MM.1S (cell line): ENCODE data around the gene FGD4.
"Not testable (repeated sequence)": the region's sequence is repeated elsewhere in the genome, so short reads cannot be mapped to it uniquely, and the experiment has no call there.

Experiments
- DNase-seq: peaks from one replicate; pipeline ENCODE4 v3.0.0-alpha.2; 2015
- H2AFZ ChIP-seq: fragments of 300-600 bp; sonication (generic); 2 replicates; pipeline ENCODE4 v1.6.0; 2016; ENCODE audit warnings: antibody characterized with exemption, low read length
- H3F3A ChIP-seq: fragments of 300-600 bp; sonication (generic); 2 replicates; pipeline ENCODE4 v1.6.1; 2016; ENCODE audit warnings: mild to moderate bottlenecking, antibody characterized with exemption, low read length, moderate library complexity, mixed read lengths; ENCODE audit not compliant: insufficient read depth
- H3K27ac ChIP-seq: fragments of 300-600 bp; sonication (generic); 2 replicates; pipeline ENCODE4 v1.5.1; 2016; ENCODE audit warnings: mild to moderate bottlenecking, low read length
- H3K27me3 ChIP-seq: fragments of 300-600 bp; sonication (generic); replicated peaks from 2 replicates; pipeline ENCODE4 v1.6.0; 2016; ENCODE audit warnings: low read length; ENCODE audit not compliant: insufficient read depth
- H3K36me3 ChIP-seq: fragments of 300-600 bp; sonication (generic); replicated peaks from 2 replicates; pipeline ENCODE4 v1.6.1; 2016; ENCODE audit warnings: mild to moderate bottlenecking, low read length, mixed read lengths; ENCODE audit not compliant: insufficient read depth
- H3K4me1 ChIP-seq: fragments of 300-600 bp; sonication (generic); 2 replicates; pipeline ENCODE4 v1.6.1; 2016; ENCODE audit warnings: low read length, mixed read lengths
- H3K4me2 ChIP-seq: fragments of 300-600 bp; sonication (generic); 2 replicates; pipeline ENCODE4 v1.6.0; 2016; ENCODE audit warnings: low read depth, low read length
- H3K4me3 ChIP-seq: fragments of 300-600 bp; sonication (generic); 2 replicates; pipeline ENCODE4 v1.5.1; 2016; ENCODE audit warnings: low read length, mixed read lengths
- H3K79me2 ChIP-seq: fragments of 300-600 bp; sonication (generic); 2 replicates; pipeline ENCODE4 v1.6.1; 2016; ENCODE audit warnings: mixed run types, low read length, mixed read lengths
- H3K9ac ChIP-seq: fragments of 300-600 bp; sonication (generic); 2 replicates; pipeline ENCODE4 v1.6.1; 2016; ENCODE audit warnings: low read length, mixed read lengths
- H3K9me2 ChIP-seq: fragments of 300-600 bp; sonication (generic); replicated peaks from 2 replicates; pipeline ENCODE4 v1.6.1; 2016; ENCODE audit warnings: mild to moderate bottlenecking, low read length, mixed read lengths; ENCODE audit not compliant: insufficient read depth
- H3K9me3 ChIP-seq: fragments of 300-600 bp; sonication (generic); replicated peaks from 2 replicates; pipeline ENCODE4 v1.6.1; 2016; ENCODE audit warnings: mild to moderate bottlenecking, low read length, mixed read lengths; ENCODE audit not compliant: insufficient read depth
- H4K20me1 ChIP-seq: fragments of 300-600 bp; sonication (generic); 2 replicates; pipeline ENCODE4 v1.6.1; 2016; ENCODE audit warnings: mild to moderate bottlenecking, low read length, moderate library complexity, mixed read lengths; ENCODE audit not compliant: insufficient read depth
- EZH2 ChIP-seq: fragments of 300-600 bp; sonication (generic); optimal IDR thresholded peaks from 2 replicates; pipeline ENCODE3; 2017; ENCODE audit warnings: low read depth, mild to moderate bottlenecking, antibody characterized with exemption, low read length, mixed read lengths
- EZH2phosphoT487 ChIP-seq: fragments of 300-600 bp; sonication (generic); IDR thresholded peaks from 2 replicates; pipeline ENCODE4 v1.6.1; 2018; ENCODE audit warnings: antibody characterized with exemption, low read length
- TF ChIP-seq, protein P1 (sequence below): fragments of 300-600 bp; sonication (generic); IDR thresholded peaks from 2 replicates; pipeline ENCODE4 v1.5.1; 2016; ENCODE audit warnings: antibody characterized with exemption, low read length, mixed read lengths

Gene FGD4

DNA sequence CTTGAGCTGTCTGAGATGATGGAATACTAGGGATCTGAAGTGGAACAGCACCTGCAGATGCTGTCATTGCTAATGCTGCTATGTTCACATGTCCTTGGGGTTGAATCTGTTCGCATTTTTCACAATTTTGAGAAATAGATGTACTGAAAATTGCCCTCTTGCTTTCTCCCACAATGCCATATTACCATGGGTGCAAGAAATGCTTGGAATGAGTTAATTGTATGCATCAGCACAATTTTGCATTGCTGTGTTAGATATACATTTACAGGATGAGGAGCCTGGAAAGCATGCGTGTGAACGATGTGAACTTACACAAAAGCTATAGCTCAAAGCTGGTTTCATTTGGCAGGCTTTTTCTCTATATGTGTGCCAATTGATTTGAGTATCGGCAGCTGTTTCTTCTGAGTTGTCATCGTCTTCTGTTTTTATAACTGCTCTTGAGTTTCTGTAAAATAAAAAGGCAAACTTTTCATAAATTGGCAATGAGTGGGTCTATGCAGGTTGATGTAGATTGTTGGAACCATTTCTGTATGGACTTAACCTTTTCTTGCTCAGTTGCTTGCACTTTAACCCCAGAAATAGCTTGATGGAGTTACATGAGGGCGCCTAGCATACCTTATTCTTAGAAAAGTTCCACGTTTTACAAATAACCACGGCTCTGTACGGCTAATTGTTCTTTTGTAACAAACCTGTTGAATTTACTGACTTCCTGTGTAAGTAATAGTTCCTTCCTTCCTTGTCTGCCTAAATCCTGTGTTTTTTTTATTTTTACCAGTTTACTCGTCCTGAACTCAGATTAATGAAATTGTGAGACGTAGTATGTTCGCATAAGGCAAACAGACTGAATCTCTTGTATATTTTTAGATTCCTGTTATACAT is 105.9 kb downstream of the FGD4 start:
- H4K20me1 ChIP-seq, result no peaks in the 10 kb centered on the region
- H3K4me3 ChIP-seq, result no peak overlapping the region
- H3K27me3 ChIP-seq, result no peaks in the 10 kb centered on the region
- DNase-seq, result no peak
- H2AFZ ChIP-seq, result no peak overlapping the region
- H3K9me2 ChIP-seq, result no peaks in the 10 kb centered on the region
- peaks cover 12% of the 10 kb centered on the region; the same call in 1 of the 2 replicates for H3F3A ChIP-seq
- H3K9me3 ChIP-seq, result no peaks in the 10 kb centered on the region
- H3K36me3 ChIP-seq, result no peaks in the 10 kb centered on the region
- H3K27ac ChIP-seq, result no peak overlapping the region
- H3K4me1 ChIP-seq, result peaks cover 28% of the 10 kb centered on the region
- H3K79me2 ChIP-seq, result 0 out of 2 replicates have a peak, but pooled peaks cover 7% of the 10 kb centered on the region
- TF ChIP-seq EZH2 (no peak), EZH2phosphoT487 (no peak)
- TF ChIP-seq, protein P1, sequence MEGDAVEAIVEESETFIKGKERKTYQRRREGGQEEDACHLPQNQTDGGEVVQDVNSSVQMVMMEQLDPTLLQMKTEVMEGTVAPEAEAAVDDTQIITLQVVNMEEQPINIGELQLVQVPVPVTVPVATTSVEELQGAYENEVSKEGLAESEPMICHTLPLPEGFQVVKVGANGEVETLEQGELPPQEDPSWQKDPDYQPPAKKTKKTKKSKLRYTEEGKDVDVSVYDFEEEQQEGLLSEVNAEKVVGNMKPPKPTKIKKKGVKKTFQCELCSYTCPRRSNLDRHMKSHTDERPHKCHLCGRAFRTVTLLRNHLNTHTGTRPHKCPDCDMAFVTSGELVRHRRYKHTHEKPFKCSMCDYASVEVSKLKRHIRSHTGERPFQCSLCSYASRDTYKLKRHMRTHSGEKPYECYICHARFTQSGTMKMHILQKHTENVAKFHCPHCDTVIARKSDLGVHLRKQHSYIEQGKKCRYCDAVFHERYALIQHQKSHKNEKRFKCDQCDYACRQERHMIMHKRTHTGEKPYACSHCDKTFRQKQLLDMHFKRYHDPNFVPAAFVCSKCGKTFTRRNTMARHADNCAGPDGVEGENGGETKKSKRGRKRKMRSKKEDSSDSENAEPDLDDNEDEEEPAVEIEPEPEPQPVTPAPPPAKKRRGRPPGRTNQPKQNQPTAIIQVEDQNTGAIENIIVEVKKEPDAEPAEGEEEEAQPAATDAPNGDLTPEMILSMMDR, result no peak
- H3K4me2 ChIP-seq, result no peak overlapping the region
- no peak overlapping the region for H3K9ac ChIP-seq

DNA sequence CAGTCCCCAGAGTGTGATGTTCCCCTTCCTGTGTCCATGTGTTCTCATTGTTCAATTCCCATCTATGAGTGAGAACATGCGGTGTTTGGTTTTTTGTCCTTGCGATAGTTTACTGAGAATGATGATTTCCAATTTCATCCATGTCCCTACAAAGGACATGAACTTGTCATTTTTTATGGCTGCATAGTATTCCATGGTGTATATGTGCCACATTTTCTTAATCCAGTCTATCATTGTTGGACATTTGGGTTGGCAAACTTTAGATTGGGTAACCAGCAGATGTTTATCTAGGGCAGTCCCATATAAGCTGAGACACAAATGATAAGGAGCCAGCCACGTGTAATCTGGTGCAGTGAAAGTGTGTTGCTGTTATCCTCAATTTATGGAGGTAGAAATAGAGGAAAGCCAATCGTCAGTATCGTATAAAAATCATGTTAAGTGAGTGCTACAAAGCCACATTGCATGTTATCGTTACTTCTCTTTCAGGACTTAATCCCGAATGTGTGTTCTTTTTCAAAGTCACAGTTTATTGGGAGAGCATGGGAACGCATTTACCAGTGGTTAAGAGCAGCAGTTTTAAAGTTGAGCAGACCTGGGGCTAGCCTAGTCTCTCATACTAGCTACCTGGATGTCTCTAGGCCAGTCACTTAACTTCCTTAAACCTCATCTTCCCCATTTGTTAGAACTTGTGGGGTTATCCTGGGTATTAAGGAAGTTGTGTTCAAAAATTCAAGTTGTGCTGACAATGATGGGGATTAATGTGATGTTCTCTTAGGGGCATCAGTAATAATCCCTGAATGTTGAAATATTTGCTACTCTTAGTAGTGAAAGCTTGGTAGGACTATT is 108.0 kb downstream of the FGD4 start:
- not testable (repeated sequence) for H3K36me3 ChIP-seq, H4K20me1 ChIP-seq, DNase-seq, H3K9me2 ChIP-seq, H3K27ac ChIP-seq, H3K4me2 ChIP-seq, H3K4me3 ChIP-seq, H3F3A ChIP-seq, H3K27me3 ChIP-seq, H3K9ac ChIP-seq, H2AFZ ChIP-seq, H3K79me2 ChIP-seq, H3K9me3 ChIP-seq
- peaks cover 17% of the 10 kb centered on the region for H3K4me1 ChIP-seq

DNA sequence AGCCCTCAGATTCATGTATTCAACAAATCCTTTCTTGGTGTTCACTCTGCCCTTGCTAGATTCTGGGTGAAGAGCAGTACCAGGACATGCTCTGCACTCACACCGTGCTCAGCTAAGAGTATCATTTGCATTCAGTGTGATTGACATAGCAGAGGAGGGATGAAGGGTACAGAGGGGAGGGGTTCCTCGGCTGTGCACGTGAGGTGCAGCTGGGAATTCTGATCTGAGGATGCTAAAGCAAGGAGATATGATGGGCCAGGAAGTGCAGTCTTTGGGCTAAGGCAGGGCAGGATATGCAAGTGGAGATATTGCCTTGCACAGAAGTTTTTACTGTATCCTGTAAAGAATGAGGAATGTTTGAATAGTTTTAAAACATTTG is 108.6 kb downstream of the FGD4 start:
- Histone ChIP-seq H3K27me3 (no peaks in the 10 kb centered on the region), H3K9me3 (no peaks in the 10 kb centered on the region), H3K9me2 (no peaks in the 10 kb centered on the region), H3K4me3 (no peak overlapping the region), H3F3A (peaks cover 5% of the 10 kb centered on the region; the same call in 1 of the 2 replicates), H3K9ac (no peak overlapping the region), H3K27ac (no peak overlapping the region), H4K20me1 (no peaks in the 10 kb centered on the region), H3K36me3 (no peaks in the 10 kb centered on the region), H3K4me1 (peaks cover 17% of the 10 kb centered on the region), H3K4me2 (no peak overlapping the region), H3K79me2 (0 out of 2 replicates have a peak, but pooled peaks cover 7% of the 10 kb centered on the region), H2AFZ (no peak overlapping the region)
- TF ChIP-seq, protein P1, result no peak
- TF ChIP-seq EZH2phosphoT487, result no peak
- no peak for TF ChIP-seq EZH2
- DNase-seq, result no peak
